Breast epithelium (tissue), 4 donors: ENCODE data around the gene ITPR1. TPM values are rescaled to one million over a fixed set of nuclear protein-coding genes. Genes with fewer than 3 reads are reported as not detected.

ENCODE experiments used
- DNase-seq, 2 donors: peaks; one replicate each; pipeline ENCODE4 v3.0.0-alpha.2; 2019; ENCODE audit warnings: low spot score in 2 of 2
- H3K27ac ChIP-seq, 2 donors: fragments of 200-600 bp; sonication (generic) in 1 of 2; one replicate each; pipeline ENCODE4 v1.5.1; 2016 to 2019; ENCODE audit warnings: mild to moderate bottlenecking in 1 of 2
- H3K27me3 ChIP-seq, 2 donors: fragments of 200-600 bp; sonication (generic) in 1 of 2; one replicate each; pipeline versions ENCODE4 v1.5.1 to v1.6.0; 2017 to 2019; ENCODE audit warnings: control low read depth in 1 of 2, mild to moderate bottlenecking in 1 of 2
- H3K36me3 ChIP-seq: fragments of 200-600 bp; one replicate; pipeline ENCODE4 v1.5.1; 2019
- H3K4me1 ChIP-seq, 2 donors: fragments of 200-600 bp; sonication (generic); one replicate each; pipeline ENCODE4 v1.5.1; 2016 to 2019; ENCODE audit warnings: control low read depth in 1 of 2
- H3K4me3 ChIP-seq, 3 donors: fragments of 200-600 bp; sonication (generic); 1 replicate in 2 of 3; 2 replicates in 1 of 3; pipeline ENCODE4 v1.5.1; 2016 to 2019; ENCODE audit warnings: mild to moderate bottlenecking in 3 of 3, moderate library complexity in 2 of 3
- H3K9me3 ChIP-seq, 2 donors: fragments of 200-600 bp; sonication (generic) in 1 of 2; one replicate each; pipeline ENCODE4 v1.5.1; 2016 to 2019; ENCODE audit warnings: control low read depth in 1 of 2
- CTCF ChIP-seq, 3 donors: fragments of 450-650 bp; IDR thresholded peaks; one replicate each; pipeline ENCODE4 v1.5.1; 2016 to 2017; ENCODE audit warnings: antibody characterized with exemption in 3 of 3, mild to moderate bottlenecking in 3 of 3, moderate library complexity in 3 of 3
- POLR2A ChIP-seq: fragments of 450-650 bp; IDR thresholded peaks from one replicate; pipeline ENCODE4 v1.6.1; 2016; ENCODE audit warnings: antibody characterized with exemption, mild to moderate bottlenecking, moderate library complexity
- POLR2AphosphoS5 ChIP-seq, 3 donors: sonication (generic); formaldehyde crosslinking; IDR thresholded peaks; one replicate each; pipeline ENCODE4 v1.6.1; 2017; ENCODE audit warnings: antibody characterized with exemption in 3 of 3
- intact Hi-C: fragments of 100-400 bp; cut with DNase I; formaldehyde crosslinking; loops from one replicate; pipeline ENCODE4 v1.15.1; 2023; ENCODE audit warnings: low total_unique reads
- total RNA-seq, 3 donors: library from RNA; depleted of rRNA; stranded (reverse); fragments of >200 nt; gene quantifications; one replicate each; pipeline ENCODE4 v1.1.0, GENCODE V29; 2016

ITPR1 gene
- total RNA-seq, 3 donors from 2014 or later = 53.8 to 227 (median 174) TPM

- no peaks in the 10 kb centered on the region for H3K36me3 ChIP-seq
- H3K4me1 ChIP-seq = no peaks in the 10 kb centered on the region
- H3K27ac ChIP-seq = no peak overlapping the region
- TF ChIP-seq POLR2A (no peak), CTCF (IDR thresholded peaks at IDR 0.05) (no peak), POLR2AphosphoS5 (IDR thresholded peaks at IDR 0.05) (no peak)
- no peak overlapping the region for H3K4me3 ChIP-seq
- intact Hi-C loops = no loop called here
- H3K9me3 ChIP-seq = no peaks in the 10 kb centered on the region
- H3K27me3 ChIP-seq = no peaks in the 10 kb centered on the region
- DNase-seq = no peak
These were observed 191.0 kb downstream of the ITPR1 start for GRCh38 chr3:4684117-4684516.

GRCh38 chr3:4684976-4685375, 191.8 kb downstream of the ITPR1 start:
- Histone ChIP-seq H3K9me3 (peaks cover 0 to 5% of the 10 kb centered on the region in 2 donors), H3K27ac (no peak overlapping the region), H3K4me1 (no peaks in the 10 kb centered on the region), H3K4me3 (no peak overlapping the region), H3K36me3 (no peaks in the 10 kb centered on the region), H3K27me3 (no peaks in the 10 kb centered on the region)
- no peak for TF ChIP-seq POLR2AphosphoS5 (IDR thresholded peaks at IDR 0.05)
- no peak for TF ChIP-seq CTCF (IDR thresholded peaks at IDR 0.05)
- TF ChIP-seq POLR2A = no peak
- intact Hi-C loops = no loop called here
- DNase-seq = no peak

- H3K36me3 ChIP-seq = no peaks in the 10 kb centered on the region
- no peak for DNase-seq
These were observed 192.7 kb downstream of the ITPR1 start for GRCh38 chr3:4685673-4686345.

GRCh38 chr3:4686619-4687018, 193.5 kb downstream of the ITPR1 start:
- H3K36me3 ChIP-seq = no peaks in the 10 kb centered on the region

More at GRCh38 chr3:4685673-4686345, 192.7 kb downstream of the ITPR1 start:
- Histone ChIP-seq H3K27me3 (no peaks in the 10 kb centered on the region), H3K27ac (peak overlapping the region in 1 of 2 donors; percentile 16), H3K9me3 (peaks cover 0 to 9% of the 10 kb centered on the region in 2 donors), H3K4me3 (no peak overlapping the region), H3K4me1 (no peaks in the 10 kb centered on the region)
- intact Hi-C loops = no loop called here
- TF ChIP-seq POLR2A (no peak), POLR2AphosphoS5 (IDR thresholded peaks at IDR 0.05) (no peak), CTCF (IDR thresholded peaks at IDR 0.05) (no peak)

More at GRCh38 chr3:4686619-4687018, 193.5 kb downstream of the ITPR1 start:
- peak overlapping the region; percentile 16 to 56 for H3K27ac ChIP-seq
- TF ChIP-seq POLR2A (no peak), POLR2AphosphoS5 (IDR thresholded peaks at IDR 0.05) (no peak), CTCF (IDR thresholded peaks at IDR 0.05) (no peak)
- H3K27me3 ChIP-seq = no peaks in the 10 kb centered on the region
- H3K4me3 ChIP-seq = no peak overlapping the region
- H3K4me1 ChIP-seq = no peaks in the 10 kb centered on the region
- intact Hi-C loops = no loop called here
- peaks cover 0 to 9% of the 10 kb centered on the region in 2 donors for H3K9me3 ChIP-seq
- no peak for DNase-seq
